ENCODE measurements around the gene OSTM1. TPM values are rescaled to one million over a fixed set of nuclear protein-coding genes. Genes with fewer than 3 reads are reported as not detected.

Gene OSTM1
- total and polyA plus RNA-seq, 2 of the 13 experiments (the other 11 are each of a cell fraction or from before 2014, with no cell fraction given): 8.7 to 20.5 TPM

GRCh38 chr6:108117427-108118358 lies 43.2 kb upstream of the OSTM1 start (continued):
- TF ChIP-seq, protein P1, sequence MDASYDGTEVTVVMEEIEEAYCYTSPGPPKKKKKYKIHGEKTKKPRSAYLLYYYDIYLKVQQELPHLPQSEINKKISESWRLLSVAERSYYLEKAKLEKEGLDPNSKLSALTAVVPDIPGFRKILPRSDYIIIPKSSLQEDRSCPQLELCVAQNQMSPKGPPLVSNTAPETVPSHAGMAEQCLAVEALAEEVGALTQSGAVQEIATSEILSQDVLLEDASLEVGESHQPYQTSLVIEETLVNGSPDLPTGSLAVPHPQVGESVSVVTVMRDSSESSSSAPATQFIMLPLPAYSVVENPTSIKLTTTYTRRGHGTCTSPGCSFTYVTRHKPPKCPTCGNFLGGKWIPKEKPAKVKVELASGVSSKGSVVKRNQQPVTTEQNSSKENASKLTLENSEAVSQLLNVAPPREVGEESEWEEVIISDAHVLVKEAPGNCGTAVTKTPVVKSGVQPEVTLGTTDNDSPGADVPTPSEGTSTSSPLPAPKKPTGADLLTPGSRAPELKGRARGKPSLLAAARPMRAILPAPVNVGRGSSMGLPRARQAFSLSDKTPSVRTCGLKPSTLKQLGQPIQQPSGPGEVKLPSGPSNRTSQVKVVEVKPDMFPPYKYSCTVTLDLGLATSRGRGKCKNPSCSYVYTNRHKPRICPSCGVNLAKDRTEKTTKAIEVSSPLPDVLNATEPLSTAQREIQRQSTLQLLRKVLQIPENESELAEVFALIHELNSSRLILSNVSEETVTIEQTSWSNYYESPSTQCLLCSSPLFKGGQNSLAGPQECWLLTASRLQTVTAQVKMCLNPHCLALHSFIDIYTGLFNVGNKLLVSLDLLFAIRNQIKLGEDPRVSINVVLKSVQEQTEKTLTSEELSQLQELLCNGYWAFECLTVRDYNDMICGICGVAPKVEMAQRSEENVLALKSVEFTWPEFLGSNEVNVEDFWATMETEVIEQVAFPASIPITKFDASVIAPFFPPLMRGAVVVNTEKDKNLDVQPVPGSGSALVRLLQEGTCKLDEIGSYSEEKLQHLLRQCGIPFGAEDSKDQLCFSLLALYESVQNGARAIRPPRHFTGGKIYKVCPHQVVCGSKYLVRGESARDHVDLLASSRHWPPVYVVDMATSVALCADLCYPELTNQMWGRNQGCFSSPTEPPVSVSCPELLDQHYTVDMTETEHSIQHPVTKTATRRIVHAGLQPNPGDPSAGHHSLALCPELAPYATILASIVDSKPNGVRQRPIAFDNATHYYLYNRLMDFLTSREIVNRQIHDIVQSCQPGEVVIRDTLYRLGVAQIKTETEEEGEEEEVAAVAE (CRISPR knock-in tag; IDR thresholded peaks at IDR 0.05; ENCODE audit: borderline replicate concordance): no peak
- TF ChIP-seq SP4 (CRISPR knock-in tag; IDR thresholded peaks at IDR 0.05): no peak
- no peak for TF ChIP-seq ZNF891 (CRISPR knock-in tag; IDR thresholded peaks at IDR 0.05)
- TF ChIP-seq, protein P2, sequence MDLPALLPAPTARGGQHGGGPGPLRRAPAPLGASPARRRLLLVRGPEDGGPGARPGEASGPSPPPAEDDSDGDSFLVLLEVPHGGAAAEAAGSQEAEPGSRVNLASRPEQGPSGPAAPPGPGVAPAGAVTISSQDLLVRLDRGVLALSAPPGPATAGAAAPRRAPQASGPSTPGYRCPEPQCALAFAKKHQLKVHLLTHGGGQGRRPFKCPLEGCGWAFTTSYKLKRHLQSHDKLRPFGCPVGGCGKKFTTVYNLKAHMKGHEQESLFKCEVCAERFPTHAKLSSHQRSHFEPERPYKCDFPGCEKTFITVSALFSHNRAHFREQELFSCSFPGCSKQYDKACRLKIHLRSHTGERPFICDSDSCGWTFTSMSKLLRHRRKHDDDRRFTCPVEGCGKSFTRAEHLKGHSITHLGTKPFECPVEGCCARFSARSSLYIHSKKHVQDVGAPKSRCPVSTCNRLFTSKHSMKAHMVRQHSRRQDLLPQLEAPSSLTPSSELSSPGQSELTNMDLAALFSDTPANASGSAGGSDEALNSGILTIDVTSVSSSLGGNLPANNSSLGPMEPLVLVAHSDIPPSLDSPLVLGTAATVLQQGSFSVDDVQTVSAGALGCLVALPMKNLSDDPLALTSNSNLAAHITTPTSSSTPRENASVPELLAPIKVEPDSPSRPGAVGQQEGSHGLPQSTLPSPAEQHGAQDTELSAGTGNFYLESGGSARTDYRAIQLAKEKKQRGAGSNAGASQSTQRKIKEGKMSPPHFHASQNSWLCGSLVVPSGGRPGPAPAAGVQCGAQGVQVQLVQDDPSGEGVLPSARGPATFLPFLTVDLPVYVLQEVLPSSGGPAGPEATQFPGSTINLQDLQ (CRISPR knock-in tag; IDR thresholded peaks at IDR 0.05): no peak
- TF ChIP-seq ZKSCAN5 (CRISPR knock-in tag; IDR thresholded peaks at IDR 0.05): no peak
- TF ChIP-seq, protein P3, sequence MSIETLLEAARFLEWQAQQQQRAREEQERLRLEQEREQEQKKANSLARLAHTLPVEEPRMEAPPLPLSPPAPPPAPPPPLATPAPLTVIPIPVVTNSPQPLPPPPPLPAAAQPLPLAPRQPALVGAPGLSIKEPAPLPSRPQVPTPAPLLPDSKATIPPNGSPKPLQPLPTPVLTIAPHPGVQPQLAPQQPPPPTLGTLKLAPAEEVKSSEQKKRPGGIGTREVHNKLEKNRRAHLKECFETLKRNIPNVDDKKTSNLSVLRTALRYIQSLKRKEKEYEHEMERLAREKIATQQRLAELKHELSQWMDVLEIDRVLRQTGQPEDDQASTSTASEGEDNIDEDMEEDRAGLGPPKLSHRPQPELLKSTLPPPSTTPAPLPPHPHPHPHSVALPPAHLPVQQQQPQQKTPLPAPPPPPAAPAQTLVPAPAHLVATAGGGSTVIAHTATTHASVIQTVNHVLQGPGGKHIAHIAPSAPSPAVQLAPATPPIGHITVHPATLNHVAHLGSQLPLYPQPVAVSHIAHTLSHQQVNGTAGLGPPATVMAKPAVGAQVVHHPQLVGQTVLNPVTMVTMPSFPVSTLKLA (IDR thresholded peaks at IDR 0.05): no peak
- TF ChIP-seq, protein P4, sequence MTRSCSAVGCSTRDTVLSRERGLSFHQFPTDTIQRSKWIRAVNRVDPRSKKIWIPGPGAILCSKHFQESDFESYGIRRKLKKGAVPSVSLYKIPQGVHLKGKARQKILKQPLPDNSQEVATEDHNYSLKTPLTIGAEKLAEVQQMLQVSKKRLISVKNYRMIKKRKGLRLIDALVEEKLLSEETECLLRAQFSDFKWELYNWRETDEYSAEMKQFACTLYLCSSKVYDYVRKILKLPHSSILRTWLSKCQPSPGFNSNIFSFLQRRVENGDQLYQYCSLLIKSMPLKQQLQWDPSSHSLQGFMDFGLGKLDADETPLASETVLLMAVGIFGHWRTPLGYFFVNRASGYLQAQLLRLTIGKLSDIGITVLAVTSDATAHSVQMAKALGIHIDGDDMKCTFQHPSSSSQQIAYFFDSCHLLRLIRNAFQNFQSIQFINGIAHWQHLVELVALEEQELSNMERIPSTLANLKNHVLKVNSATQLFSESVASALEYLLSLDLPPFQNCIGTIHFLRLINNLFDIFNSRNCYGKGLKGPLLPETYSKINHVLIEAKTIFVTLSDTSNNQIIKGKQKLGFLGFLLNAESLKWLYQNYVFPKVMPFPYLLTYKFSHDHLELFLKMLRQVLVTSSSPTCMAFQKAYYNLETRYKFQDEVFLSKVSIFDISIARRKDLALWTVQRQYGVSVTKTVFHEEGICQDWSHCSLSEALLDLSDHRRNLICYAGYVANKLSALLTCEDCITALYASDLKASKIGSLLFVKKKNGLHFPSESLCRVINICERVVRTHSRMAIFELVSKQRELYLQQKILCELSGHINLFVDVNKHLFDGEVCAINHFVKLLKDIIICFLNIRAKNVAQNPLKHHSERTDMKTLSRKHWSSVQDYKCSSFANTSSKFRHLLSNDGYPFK (CRISPR knock-in tag; IDR thresholded peaks at IDR 0.05; ENCODE audit: borderline replicate concordance): no peak
- TF ChIP-seq, protein P5, sequence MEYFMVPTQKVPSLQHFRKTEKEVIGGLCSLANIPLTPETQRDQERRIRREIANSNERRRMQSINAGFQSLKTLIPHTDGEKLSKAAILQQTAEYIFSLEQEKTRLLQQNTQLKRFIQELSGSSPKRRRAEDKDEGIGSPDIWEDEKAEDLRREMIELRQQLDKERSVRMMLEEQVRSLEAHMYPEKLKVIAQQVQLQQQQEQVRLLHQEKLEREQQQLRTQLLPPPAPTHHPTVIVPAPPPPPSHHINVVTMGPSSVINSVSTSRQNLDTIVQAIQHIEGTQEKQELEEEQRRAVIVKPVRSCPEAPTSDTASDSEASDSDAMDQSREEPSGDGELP (IDR thresholded peaks at IDR 0.05; ENCODE audit: borderline replicate concordance, low read depth): no peak
- TF ChIP-seq ZNF3 (CRISPR knock-in tag; IDR thresholded peaks at IDR 0.05): no peak
- TF ChIP-seq HMG20B (CRISPR knock-in tag; conservative IDR thresholded peaks at IDR 0.05): no peak
- no peak for TF ChIP-seq RCOR2 (CRISPR knock-in tag; IDR thresholded peaks at IDR 0.05)
